IMR-90 (cell line): ENCODE measurements around the gene ROMO1. TPM values are rescaled to one million over a fixed set of nuclear protein-coding genes. Genes with fewer than 3 reads are reported as not detected.

Source experiments
- ATAC-seq: fragments of 200-7000 bp; cut with Tn5 transposase; 2 replicates; pipeline ENCODE4 v1.9.1; 2020; ENCODE audit warnings: low read depth, mild to moderate bottlenecking, moderate library complexity
- BruUV-seq: library from RNA; stranded (reverse); fragments of 400-500 nt; replicated peaks from 2 replicates; lab custom pipeline; 2021; lab: Mats Ljungman, UMichigan
- CTCF ChIA-PET: fragments of 300-600 bp; formaldehyde crosslinking; extraction: SDS; loops from one replicate; lab custom pipeline; 2021; ENCODE audit warnings: antibody characterized with exemption; lab: Yijun Ruan, JAX
- POLR2A ChIA-PET: fragments of 300-600 bp; sonication (Branson Sonifier 250); formaldehyde crosslinking; loops from one replicate; lab custom pipeline; 2022; ENCODE audit warnings: antibody characterized with exemption; ENCODE audit not compliant: unreplicated experiment; lab: Charles Lee
- DNase-seq: peaks from one replicate; pipeline ENCODE4 v3.0.0; 2013
- H2AFZ ChIP-seq: replicated peaks from 2 replicates; pipeline ENCODE3; 2013; ENCODE audit warnings: low read length, mild to moderate bottlenecking; ENCODE audit not compliant: poor library complexity
- H2AK5ac ChIP-seq: 2 replicates; pipeline ENCODE4 v1.6.1; 2013; ENCODE audit warnings: low read depth, low read length, inconsistent platforms
- H2AK9ac ChIP-seq: replicated peaks from 2 replicates; pipeline ENCODE3; 2013; ENCODE audit warnings: mild to moderate bottlenecking, low read depth, low read length, moderate library complexity; ENCODE audit not compliant: poor library complexity
- H2BK120ac ChIP-seq: 2 replicates; pipeline ENCODE4 v1.6.1; 2013; ENCODE audit warnings: low read depth, low read length, inconsistent platforms
- H2BK15ac ChIP-seq: 3 replicates; pipeline ENCODE4 v1.6.1; 2013; ENCODE audit warnings: low read depth, low read length, inconsistent platforms
- H2BK20ac ChIP-seq: 2 replicates; pipeline ENCODE4 v1.6.1; 2013; ENCODE audit warnings: low read depth, mild to moderate bottlenecking, inconsistent platforms, low read length, moderate library complexity
- H2BK5ac ChIP-seq: 2 replicates; pipeline ENCODE4 v1.6.1; 2013; ENCODE audit warnings: mild to moderate bottlenecking, low read depth, low read length, inconsistent platforms; ENCODE audit not compliant: poor library complexity, severe bottlenecking
- H3K14ac ChIP-seq: replicated peaks from 2 replicates; pipeline ENCODE4 v1.6.1; 2013; ENCODE audit warnings: low read depth, low read length, inconsistent platforms
- H3K18ac ChIP-seq: 2 replicates; pipeline ENCODE4 v1.6.1; 2013; ENCODE audit warnings: low read depth, low read length, control low read depth
- H3K23ac ChIP-seq: 2 replicates; pipeline ENCODE4 v1.6.1; 2013; ENCODE audit warnings: low read depth, low read length, inconsistent platforms
- H3K27ac ChIP-seq: 2 replicates; pipeline ENCODE4 v1.5.1; 2013; ENCODE audit warnings: mild to moderate bottlenecking, control low read depth, low read length; ENCODE audit not compliant: insufficient read depth
- H3K27me3 ChIP-seq: 2 replicates; pipeline ENCODE4 v1.6.1; 2013; ENCODE audit warnings: low read length; ENCODE audit not compliant: control insufficient read depth, insufficient read depth
- H3K36me3 ChIP-seq: 2 replicates; pipeline ENCODE4 v1.6.1; 2013; ENCODE audit warnings: low read length, mixed read lengths; ENCODE audit not compliant: control insufficient read depth, insufficient read depth
- H3K4ac ChIP-seq: 2 replicates; pipeline ENCODE4 v1.6.1; 2013; ENCODE audit warnings: low read depth, low read length, inconsistent platforms
- H3K4me1 ChIP-seq: 2 replicates; pipeline ENCODE4 v1.6.1; 2013; ENCODE audit warnings: low read length, mixed read lengths; ENCODE audit not compliant: control insufficient read depth, insufficient read depth
- H3K4me2 ChIP-seq: 2 replicates; pipeline ENCODE4 v1.6.1; 2013; ENCODE audit warnings: low read depth, mild to moderate bottlenecking, control low read depth, low read length, moderate library complexity
- H3K4me3 ChIP-seq: 2 replicates; pipeline ENCODE4 v1.5.1; 2013; ENCODE audit warnings: low read depth, mild to moderate bottlenecking, control low read depth, low read length, moderate library complexity; ENCODE audit not compliant: insufficient read depth
- H3K56ac ChIP-seq: 2 replicates; pipeline ENCODE4 v1.6.1; 2013; ENCODE audit warnings: low read length, inconsistent platforms; ENCODE audit not compliant: insufficient read depth; ENCODE audit errors: extremely low read depth
- H3K79me1 ChIP-seq, 2 experiments: 2 replicates each; pipeline ENCODE4 v1.6.1; 2013; ENCODE audit warnings: low read length in 2 of 2, inconsistent platforms in 1 of 2, low read depth in 1 of 2
- H3K9ac ChIP-seq: 2 replicates; pipeline ENCODE4 v1.6.1; 2013; ENCODE audit warnings: low read depth, low read length, control low read depth
- H3K9me1 ChIP-seq: 2 replicates; pipeline ENCODE4 v1.6.1; 2013; ENCODE audit warnings: low read length, inconsistent platforms; ENCODE audit not compliant: insufficient read depth
- H3K9me3 ChIP-seq: 2 replicates; pipeline ENCODE4 v1.6.1; 2013; ENCODE audit warnings: low read length; ENCODE audit not compliant: control insufficient read depth, insufficient read depth
- H4K20me1 ChIP-seq: 2 replicates; pipeline ENCODE4 v1.6.1; 2013; ENCODE audit warnings: low read length, inconsistent platforms; ENCODE audit not compliant: insufficient read depth
- H4K5ac ChIP-seq: 2 replicates; pipeline ENCODE4 v1.6.1; 2013; ENCODE audit warnings: mild to moderate bottlenecking, low read depth, low read length, control low read depth
- H4K8ac ChIP-seq, 2 experiments: 2 replicates each; pipeline ENCODE4 v1.6.1; 2013; ENCODE audit warnings: low read depth in 2 of 2, low read length in 2 of 2, control low read depth in 1 of 2, inconsistent platforms in 1 of 2
- H4K91ac ChIP-seq: 2 replicates; pipeline ENCODE4 v1.6.1; 2013; ENCODE audit warnings: low read depth, low read length, inconsistent platforms; ENCODE audit not compliant: insufficient read depth
- BHLHE40 ChIP-seq: fragments of 150-350 bp; IDR thresholded peaks from 2 replicates; pipeline ENCODE4 v1.6.1; 2016; ENCODE audit warnings: mild to moderate bottlenecking, low read depth, low read length
- CHD1 ChIP-seq: IDR thresholded peaks from 2 replicates; pipeline ENCODE4 v1.6.1; 2012; ENCODE audit warnings: low read depth, low read length, improper control_type of control experiment
- FOS ChIP-seq: fragments of 150-350 bp; IDR thresholded peaks from 2 replicates; pipeline ENCODE4 v1.6.1; 2016; ENCODE audit warnings: low read depth, low read length
- MAFK ChIP-seq: IDR thresholded peaks from 2 replicates; pipeline ENCODE4 v1.6.1; 2012; ENCODE audit warnings: low read depth, low read length, improper control_type of control experiment
- NFE2L2 ChIP-seq: fragments of 150-350 bp; IDR thresholded peaks from 2 replicates; pipeline ENCODE4 v1.6.1; 2016; ENCODE audit warnings: low read depth, mild to moderate bottlenecking, low read length
- RAD21 ChIP-seq: IDR thresholded peaks from 2 replicates; pipeline ENCODE4 v1.6.1; 2012; ENCODE audit warnings: low read length, improper control_type of control experiment
- RCOR1 ChIP-seq: IDR thresholded peaks from 2 replicates; pipeline ENCODE4 v1.6.1; 2012; ENCODE audit warnings: mild to moderate bottlenecking, low read length, improper control_type of control experiment; ENCODE audit not compliant: insufficient replicate concordance
- USF2 ChIP-seq: fragments of 150-350 bp; IDR thresholded peaks from 2 replicates; pipeline ENCODE4 v1.6.1; 2017; ENCODE audit warnings: mild to moderate bottlenecking, antibody characterized with exemption, low read length, low read depth
- WGBS, 2 experiments: methylation state at CpG; one replicate each; pipeline versions ENCODE4 v1.1.5 to v1.1.7; 2013; ENCODE audit warnings: missing lambda C conversion rate in 2 of 2; ENCODE audit not compliant: insufficient read length in 1 of 2; ENCODE audit errors: extremely low coverage in 2 of 2; 5-methylcytosine and 5-hydroxymethylcytosine counted together
- dilution Hi-C: fragments of 300-500 bp; cut with HindIII; formaldehyde crosslinking; loops from one replicate; pipeline ENCODE4 v1.14.3; 2018; ENCODE audit warnings: low sequenced_read_pairs; ENCODE audit not compliant: unreplicated experiment
- in situ Hi-C: fragments of 300-500 bp; cut with MboI; formaldehyde crosslinking; loops from 3 replicates; pipeline ENCODE4 v1.14.3; 2019; ENCODE audit warnings: low sequenced_read_pairs, inconsistent platforms, mixed read lengths
- intact Hi-C: fragments of 100-400 bp; cut with micrococcal nuclease; formaldehyde crosslinking; loops from 2 replicates; pipeline ENCODE4 v1.10.0; 2022
- polyA plus RNA-seq, 3 experiments: library from polyadenylated mRNA; depleted of rRNA; stranded (reverse); fragments of >200 nt; gene quantifications; 2 replicates each; pipeline ENCODE4 v1.2.3, GENCODE V29; 2012; ENCODE audit warnings: low replicate concordance in 1 of 3
- total RNA-seq: library from RNA; depleted of rRNA; stranded (reverse); fragments of >200 nt; gene quantifications from 2 replicates; pipeline ENCODE4 v1.2.3, GENCODE V29; 2012
- TF ChIP-seq, protein P1 (sequence below): fragments of 150-350 bp; IDR thresholded peaks from 2 replicates; pipeline ENCODE4 v1.6.1; 2016; ENCODE audit warnings: low read depth, mild to moderate bottlenecking, low read length, moderate library complexity, borderline replicate concordance

Gene ROMO1
- total and polyA plus RNA-seq, 2 of the 4 experiments (the other 2 are of a cell fraction): 223 to 555 TPM

DNA sequence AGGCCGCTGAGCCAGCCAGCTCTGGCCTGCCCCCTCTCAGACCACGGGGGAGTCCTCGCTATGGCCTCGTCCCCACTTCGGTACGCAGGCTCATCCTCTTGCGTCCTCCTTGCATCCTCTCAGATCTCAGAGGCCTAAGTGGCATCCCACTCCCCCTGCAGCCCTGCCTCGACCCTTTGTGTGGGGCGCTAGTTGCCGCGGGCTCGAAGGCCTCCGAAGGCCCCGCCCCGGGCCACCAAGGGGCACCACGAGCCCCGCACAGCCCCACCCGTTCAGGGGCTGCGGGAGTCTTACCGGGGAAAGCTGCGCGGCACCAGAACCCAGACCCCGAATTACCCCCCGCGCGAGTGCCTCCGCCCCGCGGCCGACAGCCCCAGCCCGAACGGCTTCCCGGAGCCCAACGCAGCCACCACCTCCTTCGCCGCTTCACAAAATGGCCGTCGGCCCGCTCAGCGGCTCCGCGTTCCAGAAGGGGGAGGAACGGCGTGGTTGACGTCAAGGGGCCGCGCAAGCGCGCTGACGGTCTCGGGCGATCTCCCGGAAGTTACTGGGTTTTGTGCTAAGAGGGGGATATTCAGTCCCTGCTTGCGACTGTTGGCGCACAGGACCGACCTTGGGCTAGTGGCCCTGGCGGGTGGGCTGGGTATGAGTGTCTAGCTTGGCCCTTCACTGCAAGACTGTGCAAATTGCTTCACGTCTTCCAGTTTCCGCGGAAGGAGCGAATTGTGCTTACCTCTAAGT lies 34.6 kb upstream of the ROMO1 start, which contains the start of the genes CPNE1 and RBM12 (continued):
- peak; percentile 2; the same call in 1 of the 2 replicates for TF ChIP-seq USF2
- peak; percentile 30; the same call in 1 of the 2 replicates for TF ChIP-seq BHLHE40
- no peak for TF ChIP-seq NFE2L2

DNA sequence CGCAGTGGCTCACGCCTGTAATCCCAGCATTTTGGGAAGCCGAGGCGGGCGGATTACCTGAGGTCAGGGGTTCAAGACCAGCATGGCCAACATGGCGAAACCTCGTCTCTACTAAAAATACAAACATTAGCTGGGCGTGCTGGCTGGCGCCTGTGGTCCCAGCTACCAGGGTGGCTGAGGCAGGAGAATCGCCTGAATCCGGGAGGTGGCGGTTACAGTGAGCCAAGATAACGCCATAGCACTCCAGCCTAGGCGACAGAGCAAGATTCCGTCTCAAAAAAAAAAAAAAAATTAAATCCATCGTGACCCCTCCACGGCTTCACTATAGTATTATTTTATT lies 33.3 kb upstream of the ROMO1 start:
- 86% methylated on average over 4 of the region's 17 CpGs; no CpG with 5 or more reads in 1 of the 2 experiments for WGBS, 2 experiments
- POLR2A ChIA-PET: no interaction called here
- no peak overlapping the region for H2AK5ac ChIP-seq

More for the DNA sequence above, 33.3 kb upstream of the ROMO1 start:
- no peaks in the 10 kb centered on the region for H3K27me3 ChIP-seq
- H2AK9ac ChIP-seq: no peak overlapping the region
- H4K5ac ChIP-seq: no peak overlapping the region
- intact Hi-C loops (loop anchor here (2.0 to 10.0 kb wide), 2 partner anchors 77 to 101 kb away; partner anchors contain the start of gene RBM39), in situ Hi-C loops (no loop called here), dilution Hi-C loops (no loop called here)
- no peak for DNase-seq
- no peak overlapping the region for H4K91ac ChIP-seq
- H3K36me3 ChIP-seq: peaks cover 17% of the 10 kb centered on the region
- TF ChIP-seq CHD1: no peak
- no peak for TF ChIP-seq RAD21
- TF ChIP-seq FOS: no peak
- TF ChIP-seq NFE2L2: no peak
- TF ChIP-seq, protein P1, sequence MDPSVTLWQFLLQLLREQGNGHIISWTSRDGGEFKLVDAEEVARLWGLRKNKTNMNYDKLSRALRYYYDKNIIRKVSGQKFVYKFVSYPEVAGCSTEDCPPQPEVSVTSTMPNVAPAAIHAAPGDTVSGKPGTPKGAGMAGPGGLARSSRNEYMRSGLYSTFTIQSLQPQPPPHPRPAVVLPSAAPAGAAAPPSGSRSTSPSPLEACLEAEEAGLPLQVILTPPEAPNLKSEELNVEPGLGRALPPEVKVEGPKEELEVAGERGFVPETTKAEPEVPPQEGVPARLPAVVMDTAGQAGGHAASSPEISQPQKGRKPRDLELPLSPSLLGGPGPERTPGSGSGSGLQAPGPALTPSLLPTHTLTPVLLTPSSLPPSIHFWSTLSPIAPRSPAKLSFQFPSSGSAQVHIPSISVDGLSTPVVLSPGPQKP: no peak
- no peak for TF ChIP-seq RCOR1
- TF ChIP-seq MAFK: no peak
- no peak for TF ChIP-seq BHLHE40
- H3K56ac ChIP-seq: no peak overlapping the region
- H2AFZ ChIP-seq: no peak overlapping the region
- H3K9me1 ChIP-seq: peaks cover 11% of the 10 kb centered on the region; the same call in 1 of the 2 replicates
- H2BK5ac ChIP-seq: no peak overlapping the region
- H3K4ac ChIP-seq: no peak overlapping the region
- CTCF ChIA-PET: no interaction called here
- H3K4me1 ChIP-seq: no peaks in the 10 kb centered on the region; the same call in 1 of the 2 replicates
- H2BK20ac ChIP-seq: no peak overlapping the region
- no peak overlapping the region for H2BK120ac ChIP-seq
- H3K4me3 ChIP-seq: no peak overlapping the region
- BruUV-seq: no TSS peak
- no peak overlapping the region for H3K9ac ChIP-seq
- H3K79me1 ChIP-seq: peaks cover 0 to 17% of the 10 kb centered on the region in 2 experiments; a peak in 3 of 4 replicates
- H4K20me1 ChIP-seq: peaks cover 35% of the 10 kb centered on the region
- H4K8ac ChIP-seq: no peak overlapping the region; a peak in 1 of 4 replicates
- no peaks in the 10 kb centered on the region for H3K9me3 ChIP-seq
- H3K18ac ChIP-seq: no peak overlapping the region
- no peak for ATAC-seq
- H3K14ac ChIP-seq: no peak overlapping the region
- no peak overlapping the region for H3K23ac ChIP-seq
- no peak overlapping the region for H2BK15ac ChIP-seq
- no peak overlapping the region for H3K4me2 ChIP-seq
- H3K27ac ChIP-seq: no peak overlapping the region
